HG03378 (cell line): ENCODE results near the gene ABCC8.
"Not testable (repeated sequence)": the region's sequence is repeated elsewhere in the genome, so short reads cannot be mapped to it uniquely, and the experiment has no call there.

Experiments
- ATAC-seq: cut with Tn5 transposase; IDR thresholded peaks from one replicate; pipeline ENCODE4 v1.9.1; 2021; ENCODE audit warnings: mild to moderate bottlenecking, moderate library complexity; ENCODE audit not compliant: unreplicated experiment

Gene ABCC8

GRCh38 chr11:17434108-17434507 lies 42.5 kb downstream of the ABCC8 start:
- ATAC-seq, result no peak

- no peak for ATAC-seq
Observed at GRCh38 chr11:17432002-17432401, 44.6 kb downstream of the ABCC8 start.

DNA sequence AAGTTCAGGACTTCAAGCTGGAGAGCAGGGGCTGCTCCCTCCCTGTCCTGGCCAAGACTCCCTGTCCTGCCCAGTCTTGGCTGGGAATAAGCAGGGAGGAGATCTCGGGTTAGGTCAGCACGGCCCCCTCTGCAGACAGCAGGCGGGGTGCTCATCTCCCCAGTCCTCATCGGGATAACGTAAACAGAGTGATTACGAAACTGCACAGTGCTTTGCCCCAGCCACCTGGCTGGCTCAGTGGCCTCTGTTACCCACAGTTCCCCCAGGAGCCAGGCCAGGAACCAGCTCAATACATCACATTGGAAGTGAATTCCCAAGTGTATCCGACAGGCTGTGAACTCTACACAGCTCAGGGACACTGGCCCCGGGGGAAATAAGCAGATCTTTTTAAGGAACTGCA lies 45.5 kb downstream of the ABCC8 start:
- ATAC-seq, result no peak

- ATAC-seq, result no peak
Observed at GRCh38 chr11:17430616-17431015, 46.0 kb downstream of the ABCC8 start.

GRCh38 chr11:17428925-17429324 lies 47.7 kb downstream of the ABCC8 start:
- ATAC-seq, result no peak

- no peak for ATAC-seq
Observed at GRCh38 chr11:17428261-17428660, 48.4 kb downstream of the ABCC8 start.

DNA sequence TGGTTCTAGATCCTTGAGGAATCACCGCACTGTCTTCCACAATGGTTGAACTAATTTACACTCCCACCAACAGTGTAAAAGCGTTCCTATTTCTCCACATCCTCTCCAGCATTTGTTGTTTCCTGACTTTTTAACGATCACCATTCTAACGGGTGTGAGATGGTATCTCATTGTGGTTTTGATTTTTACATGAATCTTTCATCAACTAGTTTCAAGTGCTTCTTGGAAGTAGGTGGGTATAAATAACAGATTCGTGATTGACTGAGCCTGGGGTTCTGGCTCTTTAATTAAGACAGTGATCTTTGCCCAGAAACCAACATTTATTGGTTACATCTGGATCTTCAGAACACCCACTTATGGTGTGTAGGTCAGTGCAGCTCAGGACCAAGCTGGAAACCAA lies 50.4 kb downstream of the ABCC8 start:
- ATAC-seq, result not testable (repeated sequence)

GRCh38 chr11:17423533-17424310 lies 52.9 kb downstream of the ABCC8 start:
- ATAC-seq, result no peak

DNA sequence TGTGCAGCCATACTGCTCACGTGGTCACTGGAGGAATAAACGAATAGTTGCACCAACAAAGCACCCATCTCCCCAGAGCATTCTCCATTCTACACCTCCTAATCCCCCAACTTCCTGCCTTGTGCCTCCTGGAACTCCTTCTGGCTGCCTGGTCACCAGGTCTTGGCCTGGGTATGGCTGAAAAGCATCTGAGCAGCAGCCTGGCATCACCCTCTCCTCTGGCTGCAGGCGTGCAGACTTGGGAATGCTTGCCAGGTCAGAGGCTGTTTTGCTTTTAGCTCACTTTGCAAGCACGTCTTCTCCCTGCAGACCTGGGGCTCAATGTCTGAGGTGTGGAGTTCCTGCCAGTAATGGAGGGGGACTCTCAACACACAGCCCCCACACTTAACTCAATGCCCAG lies 54.9 kb downstream of the ABCC8 start:
- ATAC-seq, result no peak

- no peak for ATAC-seq
Observed at GRCh38 chr11:17418444-17419081, 58.1 kb downstream of the ABCC8 start.

DNA sequence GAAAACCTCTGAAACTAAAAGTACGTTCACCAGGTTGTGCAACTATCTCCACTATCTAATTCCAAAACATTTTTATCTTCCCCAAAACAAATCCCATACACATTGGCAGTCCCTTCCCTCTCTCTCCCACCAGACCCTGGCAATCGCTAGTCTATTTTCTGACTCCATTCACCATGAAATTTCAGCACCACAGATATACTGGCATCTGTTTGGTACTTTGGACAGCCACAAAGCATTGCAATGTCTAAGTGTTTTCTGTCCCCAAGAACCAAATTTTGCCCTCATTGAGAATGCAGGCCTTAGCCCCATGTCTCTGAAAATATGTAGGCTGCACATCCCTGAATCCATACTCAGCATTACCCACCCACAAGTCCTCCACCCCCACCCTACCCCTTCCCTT lies 60.2 kb downstream of the ABCC8 start:
- no peak for ATAC-seq

DNA sequence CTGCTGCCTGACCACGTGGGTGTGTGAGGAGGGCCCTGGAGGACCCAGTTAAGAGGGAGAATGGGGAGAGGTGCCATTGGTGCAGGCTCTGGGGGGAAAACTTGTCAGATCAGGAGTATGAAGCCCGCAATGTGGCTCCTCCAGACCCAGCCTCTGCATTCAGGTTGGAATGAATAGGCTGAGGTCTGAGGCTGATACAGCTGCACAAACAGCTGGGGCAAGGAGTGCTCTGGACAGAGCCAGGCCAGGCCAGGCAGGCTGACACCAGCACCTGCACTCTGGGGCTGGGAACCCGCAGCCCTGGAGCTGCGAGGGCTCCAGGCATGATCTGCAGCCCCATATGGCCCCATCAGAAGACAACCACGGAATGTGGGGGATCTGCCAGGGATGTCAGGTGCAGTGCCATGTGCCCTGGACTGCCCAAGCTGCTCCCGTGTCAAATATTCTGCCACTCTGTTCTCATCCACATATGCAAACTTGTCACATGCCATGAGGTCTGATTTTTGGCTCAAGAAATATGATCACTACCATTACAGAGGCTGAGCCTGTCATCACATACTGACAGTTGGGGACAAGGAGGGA lies 61.0 kb downstream of the ABCC8 start:
- no peak for ATAC-seq

GRCh38 chr11:17414992-17415391 lies 61.7 kb downstream of the ABCC8 start:
- ATAC-seq, result no peak

DNA sequence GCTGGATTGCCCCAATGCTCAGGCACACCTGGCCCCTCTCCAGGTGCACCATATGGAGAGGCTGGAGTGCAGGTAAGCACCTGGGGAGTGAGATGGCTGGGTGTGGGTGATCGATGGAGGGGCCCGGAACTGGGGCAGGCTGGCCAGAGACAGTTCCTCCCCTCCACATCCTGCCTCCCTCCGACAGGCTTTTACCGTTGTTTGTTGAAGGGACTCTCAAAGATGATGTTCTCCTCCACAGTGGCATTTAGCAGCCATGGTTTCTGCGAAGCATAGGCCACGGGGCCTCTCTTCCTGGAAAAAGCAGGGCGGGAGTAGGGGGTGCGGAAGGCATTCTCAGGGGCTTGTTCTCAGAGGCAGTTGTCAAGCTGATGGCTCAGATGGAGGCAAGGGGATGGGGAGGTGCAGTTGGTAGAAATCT lies 62.3 kb downstream of the ABCC8 start:
- ATAC-seq, result no peak

GRCh38 chr11:17413414-17414316 lies 63.0 kb downstream of the ABCC8 start:
- ATAC-seq, result no peak

- ATAC-seq, result no peak
Observed at GRCh38 chr11:17412488-17413180, 64.0 kb downstream of the ABCC8 start.

- no peak for ATAC-seq
Observed at GRCh38 chr11:17411418-17411817, 65.2 kb downstream of the ABCC8 start.

GRCh38 chr11:17410606-17411379 lies 65.9 kb downstream of the ABCC8 start:
- no peak for ATAC-seq

GRCh38 chr11:17408641-17409040 lies 68.0 kb downstream of the ABCC8 start:
- ATAC-seq, result no peak

- no peak for ATAC-seq
Observed at GRCh38 chr11:17408026-17408425, 68.6 kb downstream of the ABCC8 start.
